Loucy (cell line): ENCODE measurements around the gene GAREM1.

Source experiments
- CTCF ChIP-seq: fragments of 200-600 bp; sonication (generic); conservative IDR thresholded peaks from 2 replicates; pipeline ENCODE4 v1.5.1; 2014; ENCODE audit warnings: mild to moderate bottlenecking, antibody characterized with exemption, low read length
- EZH2phosphoT487 ChIP-seq: fragments of 200-600 bp; IDR thresholded peaks from 2 replicates; pipeline ENCODE4 v1.6.1; 2018; ENCODE audit warnings: antibody characterized with exemption, mild to moderate bottlenecking, moderate library complexity, borderline replicate concordance

- TF ChIP-seq CTCF, result no peak
- TF ChIP-seq EZH2phosphoT487, result no peak
These were observed 190.4 kb downstream of the GAREM1 start for GRCh38 chr18:32280188-32280783.
